Islet of Langerhans (tissue), 1 donor: ENCODE data around the gene IGSF8.

ENCODE experiments used
- FAIRE-seq: peaks from one replicate; lab custom pipeline; 2011; peaks lifted over from hg19 to GRCh38; lab: Jason Lieb, UNC

Gene IGSF8

GRCh38 chr1:160097911-160098851, at the start of gene IGSF8:
TSS of gene IGSF8 (minus strand) at chr1:160098619. CDS start at chr1:160098472, 147 bp downstream.
- FAIRE-seq, result no peak

GRCh38 chr1:160148121-160148520, 49.7 kb upstream of the IGSF8 start:
- FAIRE-seq, result no peak

- FAIRE-seq, result no peak
Measured at GRCh38 chr1:160146107-160146506, 47.7 kb upstream of the IGSF8 start.

- no peak for FAIRE-seq
Measured at GRCh38 chr1:160144921-160145320, 46.5 kb upstream of the IGSF8 start.

- no peak for FAIRE-seq
Measured at GRCh38 chr1:160143695-160144094, 45.3 kb upstream of the IGSF8 start.

GRCh38 chr1:160139840-160140239, 41.4 kb upstream of the IGSF8 start:
- FAIRE-seq, result no peak

GRCh38 chr1:160137216-160137862, 38.9 kb upstream of the IGSF8 start:
- no peak for FAIRE-seq

- FAIRE-seq, result no peak
Measured at GRCh38 chr1:160136926-160137200, 38.4 kb upstream of the IGSF8 start.

GRCh38 chr1:160136121-160136925, 37.9 kb upstream of the IGSF8 start:
- FAIRE-seq, result no peak

GRCh38 chr1:160134791-160135572, 36.6 kb upstream of the IGSF8 start:
- no peak for FAIRE-seq

- FAIRE-seq, result no peak
Measured at GRCh38 chr1:160133990-160134770, 35.8 kb upstream of the IGSF8 start.

- no peak for FAIRE-seq
Measured at GRCh38 chr1:160131803-160132565, 33.6 kb upstream of the IGSF8 start.

GRCh38 chr1:160130939-160131338, 32.5 kb upstream of the IGSF8 start:
- no peak for FAIRE-seq

- FAIRE-seq, result no peak
Measured at GRCh38 chr1:160130486-160130885, 32.1 kb upstream of the IGSF8 start.

- FAIRE-seq, result no peak
Measured at GRCh38 chr1:160129966-160130365, 31.5 kb upstream of the IGSF8 start.

GRCh38 chr1:160129558-160129957, 31.1 kb upstream of the IGSF8 start:
- FAIRE-seq, result no peak

GRCh38 chr1:160129046-160129445, 30.6 kb upstream of the IGSF8 start:
- FAIRE-seq, result no peak

GRCh38 chr1:160128636-160129035, 30.2 kb upstream of the IGSF8 start:
- no peak for FAIRE-seq

GRCh38 chr1:160127865-160128523, 29.6 kb upstream of the IGSF8 start:
- FAIRE-seq, result no peak

GRCh38 chr1:160127381-160127780, 29.0 kb upstream of the IGSF8 start:
- FAIRE-seq, result no peak
